Gastroesophageal sphincter (tissue), 4 donors: Measurements from ENCODE around the gene PLEKHG1. TPM values are rescaled to one million over a fixed set of nuclear protein-coding genes. Genes with fewer than 3 reads are reported as not detected.

Source experiments
- ATAC-seq: fragments of 150-250 bp; one replicate; pipeline ENCODE4 v1.9.1; 2016; ENCODE audit warnings: mild to moderate bottlenecking, moderate library complexity
- H3K27ac ChIP-seq, 4 donors: fragments of 200-600 bp; sonication (generic) in 3 of 4; 1 replicate in 3 of 4; 2 replicates in 1 of 4; pipeline ENCODE4 v1.5.1; 2016 to 2019
- H3K27me3 ChIP-seq: fragments of 200-600 bp; sonication (generic); one replicate; pipeline ENCODE4 v1.5.1; 2019
- H3K36me3 ChIP-seq, 2 donors: fragments of 200-600 bp; sonication (generic); one replicate each; pipeline ENCODE4 v1.5.1; 2019; ENCODE audit warnings: control low read depth in 1 of 2
- H3K4me1 ChIP-seq, 3 donors: fragments of 200-600 bp; sonication (generic); 1 replicate in 2 of 3; 2 replicates in 1 of 3; pipeline ENCODE4 v1.5.1; 2016 to 2019; ENCODE audit warnings: control low read depth in 2 of 3
- H3K4me3 ChIP-seq, 2 donors: fragments of 200-600 bp; sonication (generic); one replicate each; pipeline ENCODE4 v1.5.1; 2019; ENCODE audit warnings: mild to moderate bottlenecking in 1 of 2, moderate library complexity in 1 of 2
- H3K9me3 ChIP-seq, 3 donors: fragments of 200-600 bp; sonication (generic); one replicate each; pipeline ENCODE4 v1.5.1; 2017 to 2019; ENCODE audit warnings: control low read depth in 2 of 3
- EP300 ChIP-seq: sonication (generic); formaldehyde crosslinking; IDR thresholded peaks from one replicate; pipeline ENCODE4 v1.6.1; 2017; ENCODE audit warnings: antibody characterized with exemption, mild to moderate bottlenecking
- POLR2A ChIP-seq, 2 donors: fragments of 450-650 bp; IDR thresholded peaks; one replicate each; pipeline ENCODE4 v1.6.1; 2017; ENCODE audit warnings: antibody characterized with exemption in 2 of 2, mild to moderate bottlenecking in 2 of 2, moderate library complexity in 1 of 2
- POLR2AphosphoS5 ChIP-seq: sonication (generic); formaldehyde crosslinking; IDR thresholded peaks from one replicate; pipeline ENCODE4 v1.6.1; 2017; ENCODE audit warnings: antibody characterized with exemption
- WGBS, 2 donors: methylation state at CpG; one replicate each; pipeline ENCODE4 v1.1.5; 2018; ENCODE audit warnings: low coverage in 1 of 2; 5-methylcytosine and 5-hydroxymethylcytosine counted together
- total RNA-seq, 4 donors: library from RNA; depleted of rRNA; stranded (reverse); fragments of >200 nt; gene quantifications; one replicate each; pipeline ENCODE4 v1.1.0, GENCODE V29; 2016
- TF ChIP-seq, protein P1 (sequence below), 4 experiments: fragments of 200-600 bp in 2 of 4; fragments of 450-650 bp in 2 of 4; sonication (generic) in 1 of 4; IDR thresholded peaks; one replicate each; pipeline ENCODE4 v1.5.1; 2017 to 2019; ENCODE audit warnings: antibody characterized with exemption in 4 of 4, mild to moderate bottlenecking in 2 of 4, moderate library complexity in 2 of 4

Gene PLEKHG1
- total RNA-seq, 4 donors from 2014 or later = 4.2 to 14.7 (median 13.9) TPM

DNA sequence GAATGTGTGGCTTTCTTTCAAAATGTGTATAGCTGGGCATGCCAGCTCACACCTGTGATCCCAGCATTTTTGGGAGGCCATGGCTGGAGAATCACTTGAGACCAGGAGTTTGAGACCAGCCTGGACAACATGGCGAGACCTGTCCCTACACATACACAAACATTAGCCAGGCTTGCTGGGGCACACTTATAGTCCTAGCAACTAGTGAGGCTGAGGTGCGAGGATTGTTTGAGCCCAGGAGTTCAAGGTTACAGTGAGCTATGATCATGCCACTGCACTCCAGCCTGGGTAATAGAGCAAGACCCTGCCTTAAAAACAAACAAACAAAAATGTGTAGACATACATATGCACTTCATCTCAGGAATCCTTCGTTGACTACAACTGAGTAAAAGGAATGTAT lies 31.1 kb upstream of the PLEKHG1 start:
- H3K27ac ChIP-seq = no peak overlapping the region
- H3K9me3 ChIP-seq = no peaks in the 10 kb centered on the region
- no peak overlapping the region for H3K4me3 ChIP-seq
- ATAC-seq = no peak
- H3K27me3 ChIP-seq = peaks cover 16% of the 10 kb centered on the region
- WGBS, 2 donors = 92 to 93% methylated on average over 1 to 3 of the region's 3 CpGs
- no peaks in the 10 kb centered on the region for H3K4me1 ChIP-seq
- H3K36me3 ChIP-seq = no peaks in the 10 kb centered on the region
- TF ChIP-seq POLR2AphosphoS5 (no peak), POLR2A (IDR thresholded peaks at IDR 0.05) (no peak), EP300 (no peak)
- TF ChIP-seq, protein P1, sequence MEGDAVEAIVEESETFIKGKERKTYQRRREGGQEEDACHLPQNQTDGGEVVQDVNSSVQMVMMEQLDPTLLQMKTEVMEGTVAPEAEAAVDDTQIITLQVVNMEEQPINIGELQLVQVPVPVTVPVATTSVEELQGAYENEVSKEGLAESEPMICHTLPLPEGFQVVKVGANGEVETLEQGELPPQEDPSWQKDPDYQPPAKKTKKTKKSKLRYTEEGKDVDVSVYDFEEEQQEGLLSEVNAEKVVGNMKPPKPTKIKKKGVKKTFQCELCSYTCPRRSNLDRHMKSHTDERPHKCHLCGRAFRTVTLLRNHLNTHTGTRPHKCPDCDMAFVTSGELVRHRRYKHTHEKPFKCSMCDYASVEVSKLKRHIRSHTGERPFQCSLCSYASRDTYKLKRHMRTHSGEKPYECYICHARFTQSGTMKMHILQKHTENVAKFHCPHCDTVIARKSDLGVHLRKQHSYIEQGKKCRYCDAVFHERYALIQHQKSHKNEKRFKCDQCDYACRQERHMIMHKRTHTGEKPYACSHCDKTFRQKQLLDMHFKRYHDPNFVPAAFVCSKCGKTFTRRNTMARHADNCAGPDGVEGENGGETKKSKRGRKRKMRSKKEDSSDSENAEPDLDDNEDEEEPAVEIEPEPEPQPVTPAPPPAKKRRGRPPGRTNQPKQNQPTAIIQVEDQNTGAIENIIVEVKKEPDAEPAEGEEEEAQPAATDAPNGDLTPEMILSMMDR (IDR thresholded peaks at IDR 0.05) = no peak

DNA sequence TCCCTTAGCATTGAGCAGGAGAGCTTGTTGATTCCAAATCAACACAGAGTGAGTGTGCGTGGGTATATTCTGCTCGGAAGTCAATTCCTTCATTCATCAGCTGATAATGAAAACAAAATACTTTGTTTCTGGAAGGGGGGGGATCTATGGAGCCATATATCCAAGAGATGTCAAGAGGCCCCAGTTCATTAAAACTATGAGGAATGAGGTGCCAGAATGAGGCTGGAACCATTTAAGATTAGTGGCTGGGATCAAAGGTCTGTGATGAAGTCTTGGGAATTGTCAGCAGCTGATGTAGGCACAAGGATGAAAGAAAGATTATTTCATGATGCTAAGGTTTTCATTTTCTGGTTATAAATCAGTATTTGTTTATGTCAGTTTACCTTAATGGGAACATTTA lies 30.5 kb upstream of the PLEKHG1 start:
- no peak for TF ChIP-seq POLR2AphosphoS5
- TF ChIP-seq EP300 = no peak
- TF ChIP-seq, protein P1 (IDR thresholded peaks at IDR 0.05) = no peak
- no peak for TF ChIP-seq POLR2A (IDR thresholded peaks at IDR 0.05)
- 86 to 100% methylated on average over 2 of the region's 2 CpGs for WGBS, 2 donors
- H3K36me3 ChIP-seq = no peaks in the 10 kb centered on the region
- H3K4me3 ChIP-seq = no peak overlapping the region
- H3K4me1 ChIP-seq = no peaks in the 10 kb centered on the region
- no peaks in the 10 kb centered on the region for H3K9me3 ChIP-seq
- peaks cover 17% of the 10 kb centered on the region for H3K27me3 ChIP-seq
- no peak for ATAC-seq
- H3K27ac ChIP-seq = no peak overlapping the region

DNA sequence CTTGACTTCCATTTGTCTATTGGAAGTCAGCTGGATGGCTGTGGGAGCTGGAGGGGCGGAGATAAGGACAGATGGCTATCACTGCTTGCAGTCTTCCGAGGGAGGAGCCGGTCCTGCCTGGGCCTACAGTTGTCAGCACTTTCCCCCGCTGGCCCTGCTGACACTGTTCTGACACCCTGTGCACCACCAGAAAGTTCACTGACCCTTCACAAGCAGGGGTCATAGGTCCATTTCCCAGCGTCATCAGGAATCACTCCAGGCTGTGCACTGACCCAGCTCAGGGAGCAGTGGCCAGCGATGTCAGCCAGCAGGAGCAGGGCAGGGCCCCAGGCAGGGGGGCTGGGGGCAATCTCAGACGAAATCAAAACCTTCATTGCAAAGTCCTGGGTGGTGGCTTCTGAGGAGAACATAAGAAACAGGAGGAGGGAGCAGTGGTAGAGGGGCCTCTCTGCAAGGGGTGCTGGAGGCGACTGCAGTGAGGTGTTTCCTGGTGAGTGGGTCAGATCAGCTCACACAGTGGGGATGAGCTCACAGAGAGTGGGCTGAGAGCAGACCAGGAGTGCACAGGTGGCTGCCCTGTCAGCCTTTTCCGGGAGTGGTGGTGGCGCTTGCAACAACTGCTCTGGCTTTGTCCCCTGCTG lies 26.5 kb upstream of the PLEKHG1 start:
- H3K4me1 ChIP-seq = no peaks in the 10 kb centered on the region
- H3K27me3 ChIP-seq = peaks cover 17% of the 10 kb centered on the region
- TF ChIP-seq POLR2AphosphoS5 (no peak), EP300 (no peak), POLR2A (IDR thresholded peaks at IDR 0.05) (no peak)
- TF ChIP-seq, protein P1 (IDR thresholded peaks at IDR 0.05) = no peak
- ATAC-seq = peak; percentile 46
- no peaks in the 10 kb centered on the region for H3K36me3 ChIP-seq
- H3K27ac ChIP-seq = no peak overlapping the region
- H3K9me3 ChIP-seq = no peaks in the 10 kb centered on the region
- no peak overlapping the region for H3K4me3 ChIP-seq
- WGBS, 2 donors = 73 to 100% methylated on average over 1 to 8 of the region's 10 CpGs

DNA sequence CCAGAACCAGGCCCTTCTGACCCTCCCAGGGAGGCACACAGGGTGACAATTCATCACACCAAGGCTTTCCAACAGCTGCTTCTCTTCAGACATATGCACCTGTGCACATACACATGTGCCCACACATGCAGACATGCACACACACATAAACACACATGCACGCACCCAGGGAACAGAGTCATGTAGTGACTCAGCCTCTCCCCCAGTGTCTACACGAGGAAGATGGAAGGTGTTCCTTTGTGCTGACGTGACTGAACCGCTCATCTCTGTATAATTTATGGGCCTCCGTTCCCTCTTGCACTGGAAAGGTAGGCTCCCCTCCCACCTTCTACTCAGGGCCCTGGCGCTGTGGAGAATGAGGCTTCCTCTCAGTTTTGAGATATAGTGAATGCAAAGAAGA lies 23.8 kb upstream of the PLEKHG1 start:
- Histone ChIP-seq H3K27me3 (peaks cover 14% of the 10 kb centered on the region), H3K4me1 (no peaks in the 10 kb centered on the region), H3K27ac (no peak overlapping the region), H3K9me3 (no peaks in the 10 kb centered on the region), H3K4me3 (no peak overlapping the region), H3K36me3 (no peaks in the 10 kb centered on the region)
- 81% methylated on average over 5 of the region's 6 CpGs for WGBS, 2 donors
- ATAC-seq = no peak
- no peak for TF ChIP-seq EP300
- no peak for TF ChIP-seq POLR2A (IDR thresholded peaks at IDR 0.05)
- TF ChIP-seq, protein P1 (IDR thresholded peaks at IDR 0.05) = no peak
- no peak for TF ChIP-seq POLR2AphosphoS5

DNA sequence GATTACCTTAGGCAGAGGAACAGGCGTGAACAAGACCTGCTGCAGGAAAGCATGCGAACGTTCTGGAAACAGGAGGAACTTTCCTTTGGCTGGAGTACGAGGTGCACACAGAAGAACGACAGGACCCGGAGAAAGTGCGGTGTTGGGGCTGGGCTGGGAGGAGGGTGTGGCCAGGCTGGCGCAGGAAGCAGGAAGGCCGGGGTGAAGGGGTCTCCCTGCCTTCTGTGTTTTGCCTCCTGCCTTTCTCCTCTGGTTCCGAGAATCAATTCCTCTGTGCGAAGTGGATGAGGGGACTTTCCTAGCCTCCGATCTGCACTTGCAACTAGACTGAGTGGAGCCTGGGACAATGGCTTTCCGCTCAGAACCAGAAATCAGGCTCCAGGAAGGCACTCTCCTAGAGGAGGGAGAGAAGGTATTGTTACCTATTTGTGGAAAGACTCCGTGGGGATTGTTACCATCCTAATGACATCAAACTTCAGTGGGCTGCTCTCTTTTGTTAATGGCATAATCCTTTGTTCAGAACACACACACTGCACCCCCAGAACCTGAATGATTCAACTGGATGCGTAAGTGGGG lies 22.9 kb upstream of the PLEKHG1 start:
- TF ChIP-seq POLR2AphosphoS5 (no peak), POLR2A (IDR thresholded peaks at IDR 0.05) (no peak), EP300 (no peak)
- TF ChIP-seq, protein P1 (IDR thresholded peaks at IDR 0.05) = no peak
- no peaks in the 10 kb centered on the region for H3K9me3 ChIP-seq
- 68 to 75% methylated on average over 7 to 12 of the region's 15 CpGs for WGBS, 2 donors
- no peak for ATAC-seq
- no peaks in the 10 kb centered on the region for H3K4me1 ChIP-seq
- no peaks in the 10 kb centered on the region for H3K36me3 ChIP-seq
- no peak overlapping the region for H3K4me3 ChIP-seq
- H3K27ac ChIP-seq = no peak overlapping the region
- H3K27me3 ChIP-seq = peaks cover 7% of the 10 kb centered on the region
